ENCODE data around the gene DKC1.

- TF ChIP-seq, protein P1, sequence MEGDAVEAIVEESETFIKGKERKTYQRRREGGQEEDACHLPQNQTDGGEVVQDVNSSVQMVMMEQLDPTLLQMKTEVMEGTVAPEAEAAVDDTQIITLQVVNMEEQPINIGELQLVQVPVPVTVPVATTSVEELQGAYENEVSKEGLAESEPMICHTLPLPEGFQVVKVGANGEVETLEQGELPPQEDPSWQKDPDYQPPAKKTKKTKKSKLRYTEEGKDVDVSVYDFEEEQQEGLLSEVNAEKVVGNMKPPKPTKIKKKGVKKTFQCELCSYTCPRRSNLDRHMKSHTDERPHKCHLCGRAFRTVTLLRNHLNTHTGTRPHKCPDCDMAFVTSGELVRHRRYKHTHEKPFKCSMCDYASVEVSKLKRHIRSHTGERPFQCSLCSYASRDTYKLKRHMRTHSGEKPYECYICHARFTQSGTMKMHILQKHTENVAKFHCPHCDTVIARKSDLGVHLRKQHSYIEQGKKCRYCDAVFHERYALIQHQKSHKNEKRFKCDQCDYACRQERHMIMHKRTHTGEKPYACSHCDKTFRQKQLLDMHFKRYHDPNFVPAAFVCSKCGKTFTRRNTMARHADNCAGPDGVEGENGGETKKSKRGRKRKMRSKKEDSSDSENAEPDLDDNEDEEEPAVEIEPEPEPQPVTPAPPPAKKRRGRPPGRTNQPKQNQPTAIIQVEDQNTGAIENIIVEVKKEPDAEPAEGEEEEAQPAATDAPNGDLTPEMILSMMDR (conservative IDR thresholded peaks at IDR 0.05; ENCODE audit: low read depth, low read length) = no peak
- TF ChIP-seq SMC3 (IDR thresholded peaks at IDR 0.05; ENCODE audit: low read depth, low read length) = no peak
- no peak for TF ChIP-seq MAFK (IDR thresholded peaks at IDR 0.05; ENCODE audit: low read depth, low read length)
- TF ChIP-seq CEBPB (IDR thresholded peaks at IDR 0.05; ENCODE audit: low read depth, low read length) = no peak
- no peak for TF ChIP-seq RAD21 (IDR thresholded peaks at IDR 0.05; ENCODE audit: low read length)
- TF ChIP-seq NFE2L2 (IDR thresholded peaks at IDR 0.05; ENCODE audit: low read depth, low read length) = no peak
- no peak for TF ChIP-seq ELK1 (IDR thresholded peaks at IDR 0.05; ENCODE audit: borderline replicate concordance, low read depth, low read length)
Observed at GRCh38 chrX:154731184-154731583, 31.5 kb upstream of the DKC1 start.
